ENCODE results near the gene IQGAP2. TPM values are rescaled to one million over a fixed set of nuclear protein-coding genes. Genes with fewer than 3 reads are reported as not detected.

IQGAP2 gene
- total and polyA plus RNA-seq, 2 of the 8 experiments (the other 6 are each of a cell fraction or from before 2014, with no cell fraction given) = 19.7 to 66.0 TPM

DNA sequence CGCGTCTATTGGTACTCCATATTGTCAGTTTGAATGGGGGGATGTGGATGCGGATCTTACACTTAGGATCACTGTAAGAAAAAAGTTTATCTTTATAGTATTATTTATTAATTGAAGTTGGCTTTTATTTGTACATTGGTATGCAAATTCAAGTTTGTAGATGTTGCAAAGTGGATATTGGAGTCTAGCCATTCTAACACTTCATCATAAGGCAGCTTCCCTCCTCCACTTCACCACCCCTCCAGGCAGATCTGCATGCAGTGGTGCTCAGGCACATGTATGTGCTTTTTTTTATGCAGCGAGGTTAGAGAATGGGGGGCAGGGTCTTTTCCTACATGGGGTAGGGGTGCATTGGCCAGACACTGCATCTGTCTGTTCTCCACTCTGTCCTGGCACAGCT is 84.3 kb downstream of the IQGAP2 start:
- CTCF ChIA-PET (ENCODE audit: partially characterized antibody) = interaction anchor here (1.3 to 1.9 kb wide), 3 partner anchors 9 to 84 kb away, joined by 3 to 5 read pairs (median 5); partner anchors contain the start of gene IQGAP2
- Histone ChIP-seq H4K91ac (replicated peaks; ENCODE audit: insufficient read length, low read length) (peak overlapping the region; percentile 89), H2BK12ac (ENCODE audit: low read depth, low read length) (0 out of 2 replicates have a peak overlapping the region, but pooled peaks have one; percentile 10), H3K4me2 (ENCODE audit: insufficient read depth in 1 of 2, low read depth in 2 of 2, low read length in 2 of 2) (no peak overlapping the region), H3K14ac (ENCODE audit: insufficient read length) (no peak overlapping the region), H2BK20ac (ENCODE audit: low read length) (peak overlapping the region; percentile 84), H3K79me2 (ENCODE audit: control insufficient read depth in 1 of 2, insufficient read depth in 2 of 2, low read length in 2 of 2) (peaks cover 0 to 35% of the 10 kb centered on the region in 2 experiments; a peak in 2 of 4 replicates), H3K56ac (replicated peaks; ENCODE audit: insufficient read length, low read depth, low read length) (no peak overlapping the region), H4K5ac (ENCODE audit: insufficient read length, low read depth, low read length) (no peak overlapping the region), H3K4ac (replicated peaks; ENCODE audit: insufficient read length, low read depth, low read length) (no peak overlapping the region), H4K20me1 (replicated peaks in 1 of 2; ENCODE audit: control insufficient read depth in 1 of 2, insufficient read depth in 2 of 2, low read length in 2 of 2) (no peaks in the 10 kb centered on the region), H2BK5ac (ENCODE audit: low read depth, low read length) (no peak overlapping the region; the same call in 1 of the 2 replicates), H3K27ac (ENCODE audit: low read depth, low read length) (no peak overlapping the region), H2BK120ac (replicated peaks; ENCODE audit: low read depth, low read length) (peak overlapping the region; percentile 62), H2AK5ac (ENCODE audit: low read depth, low read length) (peak overlapping the region; percentile 75; the same call in 1 of the 2 replicates), H3K4me3 (ENCODE audit: extremely low read depth in 1 of 4, insufficient read depth in 2 of 4, low read depth in 3 of 4, low read length in 4 of 4) (no peak overlapping the region), H4K8ac (ENCODE audit: extremely low read depth, insufficient read depth, low read length) (no peak overlapping the region), H3K23me2 (ENCODE audit: low read depth, low read length) (peaks cover 2% of the 10 kb centered on the region; the same call in 1 of the 2 replicates), H3K27me3 (replicated peaks in 1 of 4; ENCODE audit: control insufficient read depth in 3 of 4, extremely low read depth in 1 of 4, insufficient read depth in 3 of 4, low read length in 3 of 4) (no peaks in the 10 kb centered on the region), H2AFZ (ENCODE audit: low read length) (no peak overlapping the region), H3K9me3 (ENCODE audit: insufficient read depth in 2 of 2, low read depth in 1 of 2, low read length in 1 of 2) (no peaks in the 10 kb centered on the region), H3K36me3 (ENCODE audit: control insufficient read depth in 2 of 4, insufficient read depth in 4 of 4, low read length in 3 of 4) (no peaks in the 10 kb centered on the region), H2BK15ac (ENCODE audit: low read length) (no peak overlapping the region), H3K18ac (ENCODE audit: extremely low read depth, low read length) (peak overlapping the region; percentile 41), H3K4me1 (replicated peaks in 1 of 4; ENCODE audit: control insufficient read depth in 3 of 4, insufficient read depth in 4 of 4, low read length in 3 of 4) (peaks cover 10 to 42% (median 39%) of the 10 kb centered on the region in 4 experiments), H3K9ac (replicated peaks in 1 of 4; ENCODE audit: extremely low read depth in 1 of 4, low read depth in 3 of 4, low read length in 3 of 4) (no peak overlapping the region), H3K79me1 (ENCODE audit: low read depth, low read length) (peaks cover 5% of the 10 kb centered on the region; the same call in 1 of the 2 replicates), H3K23ac (ENCODE audit: insufficient read length) (no peak overlapping the region)
- POLR2A ChIA-PET (ENCODE audit: partially characterized antibody) = interaction anchor here (1.0 to 1.1 kb wide), 2 partner anchors 9 to 12 kb away, joined by 3 read pairs; no protein-coding TSS in a partner anchor
- no peak for DNase-seq (ENCODE audit: low read depth in 1 of 2, low spot score in 2 of 2)
- FAIRE-seq = no peak
- TF ChIP-seq, protein P1, sequence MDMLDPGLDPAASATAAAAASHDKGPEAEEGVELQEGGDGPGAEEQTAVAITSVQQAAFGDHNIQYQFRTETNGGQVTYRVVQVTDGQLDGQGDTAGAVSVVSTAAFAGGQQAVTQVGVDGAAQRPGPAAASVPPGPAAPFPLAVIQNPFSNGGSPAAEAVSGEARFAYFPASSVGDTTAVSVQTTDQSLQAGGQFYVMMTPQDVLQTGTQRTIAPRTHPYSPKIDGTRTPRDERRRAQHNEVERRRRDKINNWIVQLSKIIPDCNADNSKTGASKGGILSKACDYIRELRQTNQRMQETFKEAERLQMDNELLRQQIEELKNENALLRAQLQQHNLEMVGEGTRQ (IDR thresholded peaks at IDR 0.05; ENCODE audit: low read length) = no peak
- TF ChIP-seq TEAD4 (IDR thresholded peaks at IDR 0.05; ENCODE audit: low read depth, low read length) (no peak), NANOG (IDR thresholded peaks at IDR 0.05; ENCODE audit: insufficient read depth, low read depth, low read length, poor library complexity, severe bottlenecking) (no peak), KDM5A (IDR thresholded peaks at IDR 0.05; ENCODE audit: low read length) (no peak), SP2 (IDR thresholded peaks at IDR 0.05; ENCODE audit: low read length) (no peak), SIRT6 (IDR thresholded peaks at IDR 0.05; ENCODE audit: low read length) (no peak), MAFK (IDR thresholded peaks at IDR 0.05; ENCODE audit: low read depth, low read length) (no peak), BCL11A (IDR thresholded peaks at IDR 0.05; ENCODE audit: low read depth in 2 of 2, low read length in 2 of 2) (no peak), RAD21 (IDR thresholded peaks at IDR 0.05 in 1 of 2, conservative IDR thresholded peaks at IDR 0.05 in 1 of 2; ENCODE audit: low read depth in 2 of 2, low read length in 2 of 2) (no peak), TAF1 (IDR thresholded peaks at IDR 0.05; ENCODE audit: low read depth, low read length) (no peak), CTBP2 (IDR thresholded peaks at IDR 0.05; ENCODE audit: borderline replicate concordance, insufficient read depth, insufficient read length, low read length) (no peak), HDAC2 (IDR thresholded peaks at IDR 0.05; ENCODE audit: borderline replicate concordance in 1 of 2, low read depth in 2 of 2, low read length in 2 of 2) (no peak)
- 90% methylated on average over 4 of the region's 4 CpGs; no CpG with 5 or more reads in 1 of the 2 experiments for WGBS, 2 experiments (ENCODE audit: extremely low coverage in 1 of 2, insufficient coverage in 1 of 2, insufficient read length in 1 of 2, insufficient replicate concordance in 2 of 2, low coverage in 1 of 2, low lambda C conversion rate in 2 of 2, missing lambda C conversion rate in 1 of 2)

Measured in H1 (cell line).